Keratinocyte (primary cell): ENCODE data around the gene ZBTB18. TPM values are rescaled to one million over a fixed set of nuclear protein-coding genes. Genes with fewer than 3 reads are reported as not detected.

Experiments used
- DNase-seq: peaks from one replicate; pipeline ENCODE4 v3.0.0-alpha.2; 2011; ENCODE audit warnings: low read depth, missing footprints, low spot score
- FAIRE-seq: peaks from 2 replicates; lab custom pipeline; 2011; peaks lifted over from hg19 to GRCh38; lab: Jason Lieb, UNC
- H2AFZ ChIP-seq: 2 replicates; pipeline ENCODE4 v1.6.0; 2012; ENCODE audit warnings: low read length, control low read depth, inconsistent platforms; ENCODE audit not compliant: control insufficient read depth
- H3K27ac ChIP-seq: 2 replicates; pipeline ENCODE4 v1.5.1; 2011; ENCODE audit warnings: low read length; ENCODE audit not compliant: control insufficient read depth, insufficient read depth
- H3K27me3 ChIP-seq: 3 replicates; pipeline ENCODE4 v1.6.0; 2011; ENCODE audit warnings: low read length; ENCODE audit not compliant: control insufficient read depth, insufficient read depth; ENCODE audit errors: extremely low read depth
- H3K36me3 ChIP-seq, 2 experiments: 2 replicates in 1 of 2; 3 replicates in 1 of 2; pipeline ENCODE4 v1.5.1; 2011; ENCODE audit warnings: low read length in 2 of 2, mild to moderate bottlenecking in 1 of 2; ENCODE audit not compliant: control insufficient read depth in 2 of 2, insufficient read depth in 2 of 2; ENCODE audit errors: extremely low read depth in 1 of 2
- H3K4me1 ChIP-seq: 3 replicates; pipeline ENCODE4 v1.5.1; 2011; ENCODE audit warnings: low read length; ENCODE audit not compliant: control insufficient read depth, insufficient read depth; ENCODE audit errors: extremely low read depth
- H3K4me2 ChIP-seq: 3 replicates; pipeline ENCODE4 v1.6.0; 2011; ENCODE audit warnings: low read depth, low read length; ENCODE audit not compliant: control insufficient read depth, insufficient read depth; ENCODE audit errors: extremely low read depth
- H3K4me3 ChIP-seq, 3 experiments: fragments of 200-600 bp in 1 of 3; sonication (generic) in 1 of 3; 2 replicates in 2 of 3; 3 replicates in 1 of 3; pipeline ENCODE4 v1.5.1; 2011 to 2016; ENCODE audit warnings: low read length in 3 of 3, mild to moderate bottlenecking in 3 of 3, control low read depth in 2 of 3, inconsistent platforms in 1 of 3, low read depth in 1 of 3, mixed read lengths in 1 of 3, mixed run types in 1 of 3, moderate library complexity in 1 of 3; ENCODE audit not compliant: control insufficient read depth in 2 of 3, insufficient read depth in 2 of 3; ENCODE audit errors: extremely low read depth in 1 of 3
- H3K79me2 ChIP-seq: 2 replicates; pipeline ENCODE4 v1.6.0; 2012; ENCODE audit warnings: low read length; ENCODE audit not compliant: control insufficient read depth, insufficient read depth
- H3K9ac ChIP-seq: 3 replicates; pipeline ENCODE4 v1.6.0; 2011; ENCODE audit warnings: low read length; ENCODE audit not compliant: control insufficient read depth, insufficient read depth; ENCODE audit errors: extremely low read depth
- H3K9me1 ChIP-seq: 3 replicates; pipeline ENCODE4 v1.6.0; 2011; ENCODE audit warnings: low read length; ENCODE audit not compliant: control insufficient read depth, insufficient read depth; ENCODE audit errors: extremely low read depth
- H3K9me3 ChIP-seq: 2 replicates; pipeline ENCODE4 v1.5.1; 2012; ENCODE audit warnings: low read depth, low read length; ENCODE audit not compliant: control insufficient read depth
- H4K20me1 ChIP-seq: 3 replicates; pipeline ENCODE4 v1.6.0; 2011; ENCODE audit warnings: low read length; ENCODE audit not compliant: control insufficient read depth, insufficient read depth; ENCODE audit errors: extremely low read depth
- CTCF ChIP-seq, 3 experiments: IDR thresholded peaks in 1 of 3; conservative IDR thresholded peaks in 1 of 3; optimal IDR thresholded peaks in 1 of 3; 2 replicates in 2 of 3; 3 replicates in 1 of 3; pipeline versions ENCODE3 to v1.5.1; 2011; ENCODE audit warnings: low read length in 3 of 3, mild to moderate bottlenecking in 3 of 3, moderate library complexity in 2 of 3, control low read depth in 1 of 3, inconsistent platforms in 1 of 3; ENCODE audit not compliant: insufficient read depth in 2 of 3; ENCODE audit errors: extremely low read depth in 1 of 3
- EZH2 ChIP-seq: IDR thresholded peaks from one replicate; pipeline ENCODE4 v1.6.1; 2012; ENCODE audit warnings: inconsistent platforms, mild to moderate bottlenecking, low read length, moderate library complexity
- dilution Hi-C: fragments of 300-500 bp; cut with MboI; formaldehyde crosslinking; loops from one replicate; pipeline ENCODE4 v1.7.0; 2020; ENCODE audit warnings: low sequenced_read_pairs; ENCODE audit not compliant: extremely low pct_ligation_motif_present
- polyA plus RNA-seq, 5 experiments: library from polyadenylated mRNA; depleted of rRNA in 3 of 5; stranded (reverse) in 3 of 5; stranded (forward) in 1 of 5; unstranded in 1 of 5; fragments of >200 nt; gene quantifications; 1 replicate in 1 of 5; 2 replicates in 3 of 5; 3 replicates in 1 of 5; pipeline versions ENCODE4 v1.2.1 to v1.2.3, GENCODE V29; 2011 to 2012; ENCODE audit warnings: missing spikeins in 2 of 5, low read depth in 1 of 5, low replicate concordance in 1 of 5

ZBTB18 gene
- polyA plus RNA-seq, 1 donor (not counting 4 experiments of a cell fraction or from before 2014, with no cell fraction given) = 5.8 TPM

- no peak overlapping the region for H3K9ac ChIP-seq
- no peak for TF ChIP-seq CTCF (optimal IDR thresholded peaks at IDR 0.05 in 1 of 3, IDR thresholded peaks at IDR 0.05 in 1 of 3, conservative IDR thresholded peaks at IDR 0.05 in 1 of 3; ENCODE audit: extremely low read depth in 1 of 3, insufficient read depth in 2 of 3, low read length in 3 of 3)
- no peak for TF ChIP-seq EZH2
- peaks cover 3% of the 10 kb centered on the region for H3K9me3 ChIP-seq
- no peak for DNase-seq
- no peak overlapping the region for H2AFZ ChIP-seq
- H3K27me3 ChIP-seq = peaks cover 3% of the 10 kb centered on the region
- FAIRE-seq = no peak
- H4K20me1 ChIP-seq = no peaks in the 10 kb centered on the region
- H3K4me1 ChIP-seq = no peaks in the 10 kb centered on the region
- no peaks in the 10 kb centered on the region for H3K79me2 ChIP-seq
- H3K4me3 ChIP-seq = no peak overlapping the region
- H3K9me1 ChIP-seq = no peaks in the 10 kb centered on the region
- H3K4me2 ChIP-seq = no peak overlapping the region
- no peaks in the 10 kb centered on the region for H3K36me3 ChIP-seq
- H3K27ac ChIP-seq = no peak overlapping the region
- dilution Hi-C loops = no loop called here
These were observed 31.9 kb downstream of the ZBTB18 start for GRCh38 chr1:244082969-244083368.

DNA sequence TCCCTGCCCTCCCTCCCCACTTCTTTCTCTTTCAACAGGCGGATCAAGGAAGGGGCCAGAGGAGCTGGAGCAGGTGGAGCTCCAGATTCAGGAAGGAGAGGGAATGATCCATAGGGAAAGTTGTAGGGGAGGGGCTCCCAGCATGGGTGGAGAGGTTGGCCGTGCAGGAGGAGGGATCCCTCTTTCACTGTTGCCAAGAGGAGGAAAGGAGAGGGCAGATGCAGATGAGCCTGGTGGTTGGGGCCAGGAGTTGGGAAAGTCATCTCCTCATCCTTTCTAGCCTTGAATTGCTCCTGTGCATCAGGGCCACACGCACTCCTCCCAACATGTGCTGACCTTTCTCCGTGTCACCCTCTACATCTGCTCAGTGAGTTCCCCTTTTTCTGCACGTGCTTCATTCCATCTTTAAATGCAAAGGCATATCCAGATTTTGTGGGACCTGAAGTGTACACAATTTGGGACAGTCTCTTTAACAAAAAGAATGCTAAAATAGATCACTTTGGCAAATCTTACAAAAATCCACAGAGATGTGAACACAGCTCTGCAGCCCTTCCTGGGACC lies 32.4 kb downstream of the ZBTB18 start:
- no peaks in the 10 kb centered on the region for H3K36me3 ChIP-seq
- no peaks in the 10 kb centered on the region for H3K9me1 ChIP-seq
- no peaks in the 10 kb centered on the region for H3K79me2 ChIP-seq
- H2AFZ ChIP-seq = no peak overlapping the region
- peaks cover 3% of the 10 kb centered on the region for H3K27me3 ChIP-seq
- peaks cover 3% of the 10 kb centered on the region for H3K9me3 ChIP-seq
- no peak overlapping the region for H3K27ac ChIP-seq
- TF ChIP-seq EZH2 (no peak), CTCF (optimal IDR thresholded peaks at IDR 0.05 in 1 of 3, IDR thresholded peaks at IDR 0.05 in 1 of 3, conservative IDR thresholded peaks at IDR 0.05 in 1 of 3; ENCODE audit: extremely low read depth in 1 of 3, insufficient read depth in 2 of 3, low read length in 3 of 3) (no peak)
- DNase-seq (no peak), FAIRE-seq (no peak)
- H4K20me1 ChIP-seq = no peaks in the 10 kb centered on the region
- dilution Hi-C loops = no loop called here
- H3K9ac ChIP-seq = no peak overlapping the region
- no peak overlapping the region for H3K4me2 ChIP-seq
- H3K4me1 ChIP-seq = no peaks in the 10 kb centered on the region
- H3K4me3 ChIP-seq = no peak overlapping the region
